AG04449 (cell line): ENCODE data around the gene CDIP1.

Experiments
- CTCF ChIA-PET: fragments of 350-600 bp; formaldehyde crosslinking; extraction: SDS; loops from one replicate; lab custom pipeline; 2021; ENCODE audit warnings: antibody characterized with exemption; lab: Yijun Ruan, JAX
- POLR2A ChIA-PET: fragments of 400-600, 350-600 bp; formaldehyde crosslinking; extraction: SDS; loops from one replicate; lab custom pipeline; 2020; ENCODE audit warnings: antibody characterized with exemption, inconsistent platforms; lab: Yijun Ruan, JAX
- DNase-seq: peaks from one replicate; pipeline ENCODE4 v3.0.0-alpha.2; 2010; ENCODE audit warnings: low read depth, low spot score
- H3K4me3 ChIP-seq: 2 replicates; pipeline ENCODE4 v1.5.1; 2011; ENCODE audit warnings: low read depth, mild to moderate bottlenecking, control low read depth, low read length
- TF ChIP-seq, protein P1 (sequence below): IDR thresholded peaks from one replicate; pipeline ENCODE4 v1.5.1; 2011; ENCODE audit warnings: mild to moderate bottlenecking, moderate library complexity, low read length, control low read depth, inconsistent platforms; ENCODE audit not compliant: insufficient read depth; ENCODE audit errors: missing control alignments

The CDIP1 gene

DNA sequence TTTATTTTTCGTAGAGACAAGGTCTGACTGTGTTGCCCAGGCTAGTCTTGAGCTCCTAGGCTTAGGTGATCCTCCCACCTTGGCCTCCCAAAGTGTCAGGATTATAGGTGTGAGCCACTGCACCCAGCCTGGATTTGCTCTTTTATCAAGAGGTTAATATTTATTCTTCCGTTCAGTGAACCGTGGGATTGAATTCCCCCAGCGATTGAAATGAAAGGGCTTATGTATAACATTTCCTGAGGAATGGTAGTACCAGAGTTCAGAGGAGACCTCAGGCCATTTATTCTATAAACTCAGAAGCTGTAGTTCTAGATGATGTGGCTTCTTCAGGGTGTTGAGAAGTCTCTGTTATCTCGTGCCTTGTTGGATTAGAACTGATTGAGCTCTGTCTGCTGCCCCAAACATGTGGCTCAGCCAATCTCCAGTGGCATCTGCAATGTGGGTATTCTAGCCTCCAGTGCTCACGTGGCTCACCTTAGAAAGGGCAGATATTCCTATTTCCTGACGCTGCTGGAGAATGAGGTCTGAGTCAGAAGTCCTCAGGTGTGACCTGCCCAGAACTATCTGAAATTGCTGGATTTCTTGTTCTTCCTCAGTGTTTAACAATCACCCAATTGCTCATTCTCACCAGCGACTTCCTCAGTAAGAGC is 39.9 kb downstream of the CDIP1 start:
- DNase-seq: no peak
- no peak overlapping the region for H3K4me3 ChIP-seq
- CTCF ChIA-PET: interaction anchor here (0.8 to 4.7 kb wide), 6 partner anchors 8 to 125 kb away, joined by 3 to 42 read pairs (median 8); no protein-coding TSS in a partner anchor
- TF ChIP-seq, protein P1, sequence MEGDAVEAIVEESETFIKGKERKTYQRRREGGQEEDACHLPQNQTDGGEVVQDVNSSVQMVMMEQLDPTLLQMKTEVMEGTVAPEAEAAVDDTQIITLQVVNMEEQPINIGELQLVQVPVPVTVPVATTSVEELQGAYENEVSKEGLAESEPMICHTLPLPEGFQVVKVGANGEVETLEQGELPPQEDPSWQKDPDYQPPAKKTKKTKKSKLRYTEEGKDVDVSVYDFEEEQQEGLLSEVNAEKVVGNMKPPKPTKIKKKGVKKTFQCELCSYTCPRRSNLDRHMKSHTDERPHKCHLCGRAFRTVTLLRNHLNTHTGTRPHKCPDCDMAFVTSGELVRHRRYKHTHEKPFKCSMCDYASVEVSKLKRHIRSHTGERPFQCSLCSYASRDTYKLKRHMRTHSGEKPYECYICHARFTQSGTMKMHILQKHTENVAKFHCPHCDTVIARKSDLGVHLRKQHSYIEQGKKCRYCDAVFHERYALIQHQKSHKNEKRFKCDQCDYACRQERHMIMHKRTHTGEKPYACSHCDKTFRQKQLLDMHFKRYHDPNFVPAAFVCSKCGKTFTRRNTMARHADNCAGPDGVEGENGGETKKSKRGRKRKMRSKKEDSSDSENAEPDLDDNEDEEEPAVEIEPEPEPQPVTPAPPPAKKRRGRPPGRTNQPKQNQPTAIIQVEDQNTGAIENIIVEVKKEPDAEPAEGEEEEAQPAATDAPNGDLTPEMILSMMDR: no peak
- POLR2A ChIA-PET: no interaction called here

DNA sequence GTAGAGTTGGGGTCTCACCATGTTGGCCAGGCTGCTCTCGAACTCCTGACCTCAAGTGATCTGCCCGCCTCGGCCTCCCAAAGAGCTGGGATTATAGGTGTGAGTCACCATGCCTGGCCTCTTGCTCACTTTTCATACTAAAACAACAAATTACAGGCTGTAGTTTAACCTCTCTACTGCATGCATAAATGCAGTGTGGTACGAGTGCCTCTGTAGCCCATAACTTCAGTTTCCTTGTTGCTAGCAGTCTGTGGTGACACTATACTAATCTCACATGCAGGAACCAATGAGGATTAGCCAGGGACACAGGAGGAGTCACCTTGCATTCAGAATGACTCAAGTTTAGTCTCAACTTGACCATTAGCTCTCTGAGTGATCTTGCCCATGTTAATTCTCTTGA is 42.3 kb downstream of the CDIP1 start:
- H3K4me3 ChIP-seq: no peak overlapping the region
- TF ChIP-seq, protein P1: no peak
- POLR2A ChIA-PET: no interaction called here
- DNase-seq: no peak
- CTCF ChIA-PET: interaction anchor here (1.0 to 2.2 kb wide), 4 partner anchors 11 to 128 kb away, joined by 3 to 17 read pairs (median 3); partner anchors contain the start of gene MGRN1

DNA sequence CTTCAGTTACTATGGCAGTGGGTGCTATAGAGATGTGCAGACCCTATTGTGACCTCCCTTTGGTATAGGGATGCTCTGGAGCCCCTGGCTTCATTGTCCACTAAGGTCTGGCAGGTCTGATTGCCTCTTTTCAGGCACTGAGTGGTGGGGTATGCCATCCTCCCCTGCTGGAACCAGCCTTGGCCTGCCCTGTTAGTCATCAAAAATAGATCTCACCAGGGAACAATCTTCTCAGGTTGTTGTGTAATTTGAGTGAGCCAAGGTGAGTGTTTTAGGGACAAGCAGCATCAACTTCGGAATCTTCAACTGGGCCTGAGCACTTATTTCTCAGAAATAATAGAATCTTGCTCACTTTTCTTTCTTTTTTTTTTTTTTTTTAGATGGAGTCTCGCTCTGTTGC is 42.8 kb downstream of the CDIP1 start:
- DNase-seq: no peak
- CTCF ChIA-PET: interaction anchor here (1.3 to 7.0 kb wide), 3 partner anchors 10 to 13 kb away, joined by 3 to 57 read pairs (median 17); no protein-coding TSS in a partner anchor
- no peak overlapping the region for H3K4me3 ChIP-seq
- TF ChIP-seq, protein P1: no peak
- POLR2A ChIA-PET: no interaction called here

DNA sequence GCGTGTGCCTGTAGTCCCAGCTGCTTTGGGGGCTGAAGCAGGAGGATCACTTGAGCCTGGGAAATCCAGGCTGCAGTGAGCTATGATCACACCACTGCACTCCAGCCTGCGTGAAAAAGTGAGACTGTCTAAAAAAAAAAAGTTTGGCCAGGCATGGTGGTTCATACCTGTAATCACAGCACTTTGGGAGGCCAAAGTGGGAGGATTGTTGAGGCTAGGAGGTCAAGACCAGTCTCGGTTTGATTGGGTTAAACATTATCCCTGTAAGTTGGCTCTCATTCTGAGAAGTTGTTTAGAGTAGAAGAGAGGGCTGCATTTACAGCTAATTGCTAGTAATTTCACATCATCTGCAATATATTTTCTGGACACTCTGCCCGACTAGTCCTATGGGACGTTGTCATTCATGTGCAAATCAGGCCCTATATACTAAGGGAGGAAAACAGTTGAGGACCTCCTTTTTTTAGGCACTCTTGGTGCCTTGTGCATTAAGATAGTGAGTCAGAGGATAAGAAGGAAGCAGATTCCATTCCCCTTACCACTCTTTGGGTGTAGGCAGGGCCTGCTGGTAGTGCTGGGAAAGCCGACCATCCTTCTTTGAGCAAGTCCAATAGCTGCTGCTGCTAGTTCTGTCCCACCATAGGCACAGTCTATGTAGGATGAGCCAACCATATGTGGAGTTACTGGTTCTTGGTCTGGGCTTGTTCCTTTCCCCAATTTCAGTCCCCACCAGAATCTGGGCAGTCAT is 43.7 kb downstream of the CDIP1 start:
- ChIA-PET CTCF (interaction anchor here (1.0 to 7.0 kb wide), 5 partner anchors 11 to 22 kb away, joined by 3 to 57 read pairs (median 4); partner anchors contain the start of gene HMOX2), POLR2A (no interaction called here)

DNA sequence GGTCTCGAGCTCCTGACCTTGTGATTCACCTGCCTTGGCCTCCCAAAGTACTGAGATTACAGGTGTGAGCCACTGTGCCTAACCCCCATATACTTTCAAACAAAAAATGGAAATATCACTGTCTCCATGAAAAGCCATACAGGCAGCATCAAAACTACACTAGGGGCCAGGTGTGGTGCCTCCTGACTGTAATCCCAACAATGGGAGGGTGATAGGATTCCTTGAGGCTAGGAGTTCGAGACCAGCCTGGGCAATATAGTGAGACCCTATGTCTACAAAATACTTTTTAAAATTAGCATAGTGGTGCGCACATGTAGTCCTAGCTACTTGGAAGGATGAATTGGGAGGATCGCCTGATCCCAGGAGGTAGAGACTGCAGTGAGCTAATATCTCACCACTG is 46.7 kb downstream of the CDIP1 start:
- no peak for DNase-seq
- no peak overlapping the region for H3K4me3 ChIP-seq
- TF ChIP-seq, protein P1: no peak
- ChIA-PET CTCF (interaction anchor here (0.8 to 7.0 kb wide), 3 partner anchors 14 to 94 kb away, joined by 3 to 57 read pairs (median 3); partner anchors contain the start of gene HMOX2), POLR2A (no interaction called here)

More for the DNA sequence above, 43.7 kb downstream of the CDIP1 start:
- no peak overlapping the region for H3K4me3 ChIP-seq
- no peak for DNase-seq
- TF ChIP-seq, protein P1: no peak

DNA sequence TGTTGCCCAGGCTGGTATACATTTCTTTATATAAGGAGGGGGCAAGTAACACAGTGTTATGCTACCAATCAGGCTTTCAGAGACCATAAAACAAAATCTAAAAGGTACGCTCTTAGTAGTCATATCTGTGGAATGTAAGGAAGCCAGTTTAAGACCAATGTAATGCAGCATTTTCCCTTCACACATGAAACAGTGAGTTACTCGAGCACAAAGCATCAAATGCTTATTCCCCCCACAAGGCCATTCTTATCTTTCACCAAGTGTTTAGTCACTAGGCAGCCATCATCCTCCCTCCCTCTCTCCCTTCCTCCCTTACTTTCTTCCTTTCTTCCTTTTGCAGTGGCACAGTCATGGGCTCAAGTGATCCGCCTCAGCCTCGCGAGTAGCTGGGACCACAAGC is 49.5 kb downstream of the CDIP1 start:
- DNase-seq: no peak
- CTCF ChIA-PET: interaction anchor here (0.8 to 7.0 kb wide), 4 partner anchors 10 to 50 kb away, joined by 3 to 57 read pairs (median 12); partner anchors contain the start of genes CDIP1 and HMOX2
- POLR2A ChIA-PET: interaction anchor here (1.0 kb wide), 1 partner anchor 14 kb away, joined by 3 read pairs; the partner anchor contains the start of gene NMRAL1
- TF ChIP-seq, protein P1: no peak
- H3K4me3 ChIP-seq: no peak overlapping the region
